WTC11 (cell line): Measurements from ENCODE around the gene AVEN. TPM values are rescaled to one million over a fixed set of nuclear protein-coding genes. Genes with fewer than 3 reads are reported as not detected.

Source experiments
- ATAC-seq: fragments of 200-7000 bp; cut with Tn5 transposase; 2 replicates; pipeline ENCODE4 v1.10.0; 2021; ENCODE audit warnings: mild to moderate bottlenecking, moderate library complexity
- CTCF ChIA-PET: fragments of 300-600 bp; sonication (Branson Sonifier 250); formaldehyde crosslinking; loops from one replicate; lab custom pipeline; 2021; ENCODE audit warnings: antibody characterized with exemption; lab: Charles Lee
- POLR2A ChIA-PET: fragments of 350-600 bp; sonication (Branson Sonifier 250); formaldehyde crosslinking; loops from one replicate; lab custom pipeline; 2021; ENCODE audit warnings: antibody characterized with exemption; lab: Charles Lee
- DNase-seq: peaks from one replicate; pipeline ENCODE4 v3.0.0; 2021; ENCODE audit warnings: low spot score
- H3K27ac Mint-ChIP-seq: 2 replicates; pipeline ENCODE4 v1.8.0; 2021; ENCODE audit warnings: mixed read lengths
- H3K27me3 Mint-ChIP-seq: 2 replicates; pipeline ENCODE4 v1.8.0; 2021; ENCODE audit warnings: low read depth, mild to moderate bottlenecking, moderate library complexity, mixed read lengths
- H3K36me3 Mint-ChIP-seq: 2 replicates; pipeline ENCODE4 v1.8.0; 2021; ENCODE audit warnings: mixed read lengths
- H3K4me1 Mint-ChIP-seq: 2 replicates; pipeline ENCODE4 v1.8.0; 2022; ENCODE audit warnings: mixed read lengths
- H3K4me3 Mint-ChIP-seq: 2 replicates; pipeline ENCODE4 v1.8.0; 2021; ENCODE audit warnings: mild to moderate bottlenecking, moderate library complexity, mixed read lengths
- H3K9me3 Mint-ChIP-seq: 2 replicates; pipeline ENCODE4 v1.8.0; 2021; ENCODE audit warnings: mixed read lengths
- AFF4 ChIP-seq: sonication (generic); formaldehyde crosslinking; IDR thresholded peaks from 2 replicates; pipeline ENCODE4 v1.8.1; 2023; ENCODE audit warnings: mild to moderate bottlenecking, missing genetic modification reagents, borderline replicate concordance
- CREB1 ChIP-seq: sonication (generic); formaldehyde crosslinking; IDR thresholded peaks from 2 replicates; pipeline ENCODE4 v1.8.0; 2023; ENCODE audit warnings: mild to moderate bottlenecking, missing genetic modification reagents
- E2F1 ChIP-seq: sonication (generic); formaldehyde crosslinking; IDR thresholded peaks from 2 replicates; pipeline ENCODE4 v1.8.0; 2022; ENCODE audit warnings: mild to moderate bottlenecking, missing genetic modification reagents
- EMX1 ChIP-seq: fragments of 250-450 bp; sonication (Bioruptor Pico); IDR thresholded peaks from 2 replicates; pipeline ENCODE4 v1.8.0; 2021; ENCODE audit warnings: mild to moderate bottlenecking
- FOXP1 ChIP-seq: sonication (generic); formaldehyde crosslinking; IDR thresholded peaks from 2 replicates; pipeline ENCODE4 v1.8.0; 2022; ENCODE audit warnings: missing genetic modification reagents, mild to moderate bottlenecking, moderate library complexity, borderline replicate concordance
- JAZF1 ChIP-seq: fragments of 250-450 bp; sonication (Bioruptor Pico); IDR thresholded peaks from 2 replicates; pipeline ENCODE4 v1.9.0; 2021; ENCODE audit warnings: moderate library complexity, mild to moderate bottlenecking, inconsistent platforms
- KAT7 ChIP-seq: sonication (generic); formaldehyde crosslinking; IDR thresholded peaks from 2 replicates; pipeline ENCODE4 v1.8.1; 2023; ENCODE audit warnings: missing genetic modification reagents, mild to moderate bottlenecking, borderline replicate concordance
- PRRX2 ChIP-seq: fragments of 250-450 bp; sonication (Bioruptor Pico); IDR thresholded peaks from 2 replicates; pipeline ENCODE4 v1.8.0; 2021; ENCODE audit warnings: mild to moderate bottlenecking
- RELA ChIP-seq: sonication (generic); formaldehyde crosslinking; IDR thresholded peaks from 2 replicates; pipeline ENCODE4 v1.8.1; 2022; ENCODE audit warnings: missing genetic modification reagents, mild to moderate bottlenecking, borderline replicate concordance
- SMAD3 ChIP-seq: sonication (generic); formaldehyde crosslinking; IDR thresholded peaks from 2 replicates; pipeline ENCODE4 v1.8.0; 2022; ENCODE audit warnings: missing genetic modification reagents, mild to moderate bottlenecking, borderline replicate concordance
- STAT6 ChIP-seq: sonication (generic); formaldehyde crosslinking; conservative IDR thresholded peaks from 2 replicates; pipeline ENCODE4 v1.8.1; 2023; ENCODE audit warnings: mild to moderate bottlenecking, low read depth, missing genetic modification reagents, moderate library complexity
- ZNF317 ChIP-seq: sonication (generic); formaldehyde crosslinking; IDR thresholded peaks from 2 replicates; pipeline ENCODE4 v1.8.1; 2023; ENCODE audit warnings: low read depth, mild to moderate bottlenecking, moderate library complexity, missing genetic modification reagents, borderline replicate concordance
- ZNF416 ChIP-seq: fragments of 250-450 bp; sonication (Bioruptor Pico); IDR thresholded peaks from 2 replicates; pipeline ENCODE4 v1.9.0; 2021; ENCODE audit warnings: mild to moderate bottlenecking, inconsistent platforms
- ZNF425 ChIP-seq: fragments of 250-450 bp; sonication (Bioruptor Pico); conservative IDR thresholded peaks from 2 replicates; pipeline ENCODE4 v1.9.0; 2021; ENCODE audit warnings: mild to moderate bottlenecking
- total RNA-seq: library from RNA; stranded (reverse); gene quantifications from 3 replicates; pipeline ENCODE4 v1.2.3, GENCODE V29; 2021

The AVEN gene
- total RNA-seq, 1 experiment from 2014 or later: 12.4 TPM

- DNase-seq (no peak), ATAC-seq (no peak)
- no peak overlapping the region for H3K4me3 Mint-ChIP-seq
- no peak for TF ChIP-seq FOXP1 (CRISPR knock-in tag)
- TF ChIP-seq PRRX2 (CRISPR knock-in tag): no peak
- TF ChIP-seq AFF4 (CRISPR knock-in tag): no peak
- TF ChIP-seq ZNF416: no peak
- no peak for TF ChIP-seq ZNF425 (CRISPR knock-in tag)
- TF ChIP-seq JAZF1 (CRISPR knock-in tag): no peak
- no peak for TF ChIP-seq KAT7 (CRISPR knock-in tag)
- TF ChIP-seq CREB1: no peak
- TF ChIP-seq RELA (CRISPR knock-in tag): no peak
- TF ChIP-seq STAT6: no peak
- TF ChIP-seq SMAD3 (CRISPR knock-in tag): no peak
- no peak for TF ChIP-seq ZNF317 (CRISPR knock-in tag)
- H3K4me1 Mint-ChIP-seq: peaks cover 22% of the 10 kb centered on the region
- no peaks in the 10 kb centered on the region for H3K36me3 Mint-ChIP-seq
- CTCF ChIA-PET: no interaction called here
- H3K27me3 Mint-ChIP-seq: peaks cover 13% of the 10 kb centered on the region
- POLR2A ChIA-PET: no interaction called here
- H3K27ac Mint-ChIP-seq: no peak overlapping the region
- peaks cover 4% of the 10 kb centered on the region for H3K9me3 Mint-ChIP-seq
These were observed 207.4 kb downstream of the AVEN start for GRCh38 chr15:33831646-33832045.

GRCh38 chr15:33830351-33830750 lies 208.7 kb downstream of the AVEN start:
- ATAC-seq (no peak), DNase-seq (no peak)
- Mint-ChIP-seq H3K27ac (no peak overlapping the region), H3K27me3 (peaks cover 11% of the 10 kb centered on the region; the same call in 1 of the 2 replicates), H3K4me1 (peaks cover 23% of the 10 kb centered on the region), H3K9me3 (peaks cover 4% of the 10 kb centered on the region), H3K4me3 (no peak overlapping the region), H3K36me3 (no peaks in the 10 kb centered on the region)
- POLR2A ChIA-PET: no interaction called here
- TF ChIP-seq EMX1 (CRISPR knock-in tag) (no peak), E2F1 (CRISPR knock-in tag) (no peak)
- CTCF ChIA-PET: no interaction called here
